GM21423 (cell line): ENCODE data around the gene STXBP5.
A peak's percentile ranks its signal among the peaks of the same experiment; 100 is the strongest.
"Not testable (repeated sequence)": the region's sequence is repeated elsewhere in the genome, so short reads cannot be mapped to it uniquely, and the experiment has no call there.

Experiments
- ATAC-seq: cut with Tn5 transposase; IDR thresholded peaks from one replicate; pipeline ENCODE4 v1.9.1; 2021; ENCODE audit warnings: mild to moderate bottlenecking, moderate library complexity; ENCODE audit not compliant: unreplicated experiment

The STXBP5 gene

GRCh38 chr6:147366290-147366689 is 162.1 kb downstream of the STXBP5 start:
- no peak for ATAC-seq

DNA sequence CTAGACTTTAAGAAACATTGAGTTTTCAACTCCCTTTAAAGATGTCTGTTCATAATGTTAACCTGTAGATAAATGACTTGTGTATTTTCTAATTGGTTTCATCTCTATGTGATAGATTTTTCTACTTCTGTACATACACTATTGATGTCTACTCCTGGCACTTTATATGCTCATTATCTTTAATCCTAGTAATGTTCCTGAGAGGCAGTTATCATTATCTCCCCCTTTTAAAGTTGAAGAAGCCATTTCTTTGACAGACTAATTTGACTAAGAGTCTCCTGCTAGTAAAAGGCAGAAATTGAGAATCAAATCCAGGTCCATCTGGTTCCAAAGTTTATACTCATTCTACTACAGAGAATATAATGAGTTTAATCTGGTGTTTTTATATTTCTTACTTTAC is 167.1 kb downstream of the STXBP5 start:
- ATAC-seq: no peak

DNA sequence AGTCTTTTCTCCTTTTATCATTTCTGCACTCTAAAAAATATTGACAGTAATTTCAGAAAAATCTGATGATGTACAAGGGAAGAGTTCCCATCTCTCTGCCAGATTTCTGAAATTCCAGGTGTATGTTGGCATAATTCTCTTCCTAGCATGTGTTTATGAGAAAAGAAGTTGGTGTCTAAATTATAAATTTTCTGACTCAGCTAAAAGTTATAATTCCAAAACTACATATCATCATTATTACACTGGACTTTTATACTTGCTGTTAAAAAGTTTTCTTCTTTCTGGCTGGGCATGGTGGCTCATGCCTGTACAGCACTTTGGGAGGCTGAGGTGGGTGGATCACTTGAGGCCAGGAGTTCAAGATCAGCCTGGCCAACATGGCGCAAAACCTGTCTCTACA is 168.6 kb downstream of the STXBP5 start:
- ATAC-seq: no peak

GRCh38 chr6:147378819-147379218 is 174.6 kb downstream of the STXBP5 start:
- no peak for ATAC-seq

DNA sequence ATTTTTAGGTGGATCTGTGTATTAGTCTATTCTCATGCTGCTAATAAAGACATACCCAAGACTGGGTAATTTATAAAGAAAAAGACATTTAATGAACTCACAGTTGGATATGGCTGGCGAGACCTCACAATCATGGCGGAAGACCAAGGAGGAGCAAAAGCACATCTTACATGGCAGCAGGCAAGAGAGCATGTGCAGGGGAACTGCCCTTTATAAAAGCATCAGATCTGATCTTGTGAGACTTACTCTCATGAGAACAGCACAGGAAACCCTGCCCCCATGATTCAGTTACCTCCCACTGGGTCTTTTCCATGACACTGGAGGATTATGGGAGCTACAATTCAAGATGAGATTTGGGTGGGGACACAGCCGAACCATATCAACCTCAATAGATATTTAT is 176.6 kb downstream of the STXBP5 start:
- ATAC-seq: not testable (repeated sequence)

DNA sequence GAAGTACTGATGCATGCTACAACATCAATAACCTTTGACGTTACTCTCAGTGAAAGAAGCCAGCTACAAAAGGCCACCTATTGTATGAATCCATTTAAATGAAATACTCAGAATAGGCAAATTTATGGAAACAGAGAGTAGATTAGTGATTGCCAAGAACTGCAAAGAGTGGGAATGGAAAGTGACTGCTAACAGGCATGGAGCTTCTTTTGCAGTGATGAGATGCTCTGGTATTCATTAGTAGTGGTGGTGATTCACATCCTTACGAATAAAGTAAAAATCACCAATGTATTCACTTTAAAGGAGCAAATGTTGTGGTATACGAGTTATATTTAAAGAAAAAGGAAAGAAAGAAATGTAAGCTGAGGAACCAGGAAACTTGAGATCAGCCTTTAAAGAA is 177.5 kb downstream of the STXBP5 start:
- no peak for ATAC-seq

DNA sequence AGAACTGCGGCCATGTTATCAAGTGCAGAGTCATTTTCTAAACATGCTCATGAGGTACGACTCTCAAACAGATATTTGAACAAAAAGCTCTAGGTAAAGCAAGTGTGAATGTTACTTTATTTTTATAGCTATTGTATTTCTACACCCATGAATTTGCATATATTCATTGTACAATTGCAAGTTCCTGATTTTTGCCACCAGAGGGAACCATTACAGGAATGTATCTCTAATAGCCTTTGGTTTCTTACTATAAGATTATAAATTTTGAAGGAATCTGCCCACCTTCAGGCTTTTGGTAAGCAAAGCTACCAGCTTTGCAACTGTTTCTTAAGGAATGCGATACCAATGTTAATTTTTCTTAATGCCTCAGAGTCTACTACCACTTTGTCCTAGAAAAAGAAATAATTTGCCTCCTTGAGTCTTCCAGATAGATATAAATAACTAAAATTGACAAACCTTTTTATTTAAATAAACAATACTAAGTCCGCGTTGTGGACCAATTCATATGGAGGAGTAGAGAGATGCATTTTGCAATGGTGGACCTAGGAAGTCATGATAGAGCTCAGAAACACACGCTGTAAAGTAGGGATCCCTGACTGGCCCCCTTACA is 178.8 kb downstream of the STXBP5 start:
- no peak for ATAC-seq

DNA sequence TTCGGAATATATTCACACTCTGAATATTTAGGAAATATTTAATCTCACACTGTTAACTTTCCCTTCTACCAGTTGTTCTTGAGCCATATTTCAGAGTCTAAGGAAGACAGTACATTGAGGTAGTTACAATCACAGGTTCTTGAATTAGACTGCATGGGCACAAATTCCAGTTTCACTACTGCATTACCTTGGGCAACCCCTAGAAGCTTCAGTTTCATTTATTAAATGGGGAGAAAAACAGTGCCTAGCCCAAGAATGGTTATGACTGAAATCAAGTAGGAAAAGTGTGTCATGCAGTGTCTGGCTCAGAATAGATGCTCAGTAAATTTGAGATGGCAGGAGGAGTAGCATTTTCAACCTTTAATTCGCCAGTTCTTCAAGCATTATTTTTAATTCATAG is 179.8 kb downstream of the STXBP5 start:
- no peak for ATAC-seq

DNA sequence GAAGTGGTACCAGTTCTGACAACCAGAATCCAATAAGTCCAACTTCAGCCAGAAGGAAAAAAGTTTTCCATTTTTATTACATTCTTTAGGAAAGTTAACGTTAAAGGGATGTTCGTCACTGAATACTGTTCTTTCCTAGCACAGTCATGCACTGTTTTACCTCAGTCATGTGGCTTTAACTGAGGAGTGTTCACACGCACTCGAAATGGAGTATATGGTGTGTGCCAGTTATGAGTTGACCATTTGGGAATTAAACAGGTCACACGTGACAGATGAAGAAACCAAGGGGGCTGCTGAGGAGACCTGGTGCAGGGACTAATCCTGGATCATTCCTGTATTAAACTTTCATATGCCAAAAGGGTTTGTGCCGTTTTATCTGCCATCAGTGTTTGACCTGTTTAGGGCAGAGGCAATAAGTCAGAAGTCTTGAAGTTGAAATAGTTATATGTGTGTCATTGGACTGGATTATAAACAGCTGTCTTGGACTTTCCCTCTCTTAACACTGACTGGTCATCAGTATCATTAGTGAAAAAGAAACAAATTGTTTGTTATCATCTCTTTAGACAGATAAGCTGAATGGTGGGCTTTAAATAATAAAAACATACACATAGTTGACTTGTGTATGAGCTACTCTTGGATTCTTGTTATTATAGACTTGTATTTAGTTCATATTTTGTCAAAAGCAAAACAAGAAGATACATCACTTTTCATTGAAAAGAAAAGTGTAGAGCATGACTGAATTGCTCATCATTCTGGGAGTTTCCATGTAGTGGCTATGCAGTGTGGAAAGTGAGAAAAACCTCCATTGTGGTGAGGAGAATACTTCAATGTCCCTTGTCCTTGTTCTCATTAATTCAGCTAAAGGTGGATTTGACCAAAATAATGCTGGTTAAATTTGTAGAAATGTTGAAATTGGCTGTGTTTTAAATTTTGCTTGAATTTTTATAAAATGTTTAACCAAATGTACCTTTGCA is 180.8 kb downstream of the STXBP5 start:
- ATAC-seq: peak; percentile 66

DNA sequence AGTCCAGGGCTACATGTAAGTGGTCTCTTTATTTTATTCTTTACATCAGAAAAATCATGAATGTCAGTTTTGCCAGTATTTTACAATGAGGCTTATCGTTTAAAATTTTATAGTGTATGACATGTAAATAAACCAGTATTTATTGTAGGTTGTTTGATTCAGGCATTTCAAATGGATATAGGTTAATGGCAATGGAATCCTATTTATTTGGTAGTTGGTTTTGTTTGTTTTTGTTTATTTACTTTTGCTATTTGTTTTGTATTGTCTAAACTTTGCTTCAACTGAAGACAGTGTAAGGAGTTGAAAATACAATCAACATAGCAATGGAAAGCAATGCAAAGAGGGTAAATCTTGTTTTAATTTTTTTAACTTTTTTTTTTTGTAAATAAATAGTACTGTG is 185.2 kb downstream of the STXBP5 start:
- no peak for ATAC-seq

DNA sequence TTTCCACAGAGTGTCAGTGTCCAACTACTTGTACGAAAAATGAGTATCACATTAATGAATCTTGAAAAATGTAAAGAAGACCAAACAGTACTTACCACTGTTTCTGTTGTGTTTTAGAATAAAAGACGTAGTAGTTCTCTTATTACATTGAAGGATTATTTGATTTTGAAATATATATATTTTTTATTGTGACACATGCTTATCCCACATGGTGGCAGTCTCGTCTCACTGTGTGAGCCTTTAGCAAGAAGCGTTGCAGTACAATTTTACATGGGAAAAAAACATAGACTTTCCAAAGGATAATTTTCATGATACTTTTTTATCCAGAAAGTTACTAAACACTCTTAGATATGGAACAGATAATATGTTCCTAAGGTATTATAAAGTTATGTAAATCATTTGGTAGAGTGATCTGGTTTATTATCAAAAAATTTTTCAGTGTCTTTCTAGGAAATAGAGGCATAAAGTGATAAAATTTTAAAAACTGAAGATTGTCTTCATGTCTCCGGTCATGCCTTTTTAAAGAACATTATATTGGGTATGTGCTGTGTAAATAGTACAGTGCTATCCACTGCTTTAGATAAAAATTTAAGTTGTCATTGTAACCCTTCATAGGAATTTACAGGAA is 186.8 kb downstream of the STXBP5 start:
- ATAC-seq: no peak

GRCh38 chr6:147392917-147393625 is 188.9 kb downstream of the STXBP5 start:
- ATAC-seq: no peak

DNA sequence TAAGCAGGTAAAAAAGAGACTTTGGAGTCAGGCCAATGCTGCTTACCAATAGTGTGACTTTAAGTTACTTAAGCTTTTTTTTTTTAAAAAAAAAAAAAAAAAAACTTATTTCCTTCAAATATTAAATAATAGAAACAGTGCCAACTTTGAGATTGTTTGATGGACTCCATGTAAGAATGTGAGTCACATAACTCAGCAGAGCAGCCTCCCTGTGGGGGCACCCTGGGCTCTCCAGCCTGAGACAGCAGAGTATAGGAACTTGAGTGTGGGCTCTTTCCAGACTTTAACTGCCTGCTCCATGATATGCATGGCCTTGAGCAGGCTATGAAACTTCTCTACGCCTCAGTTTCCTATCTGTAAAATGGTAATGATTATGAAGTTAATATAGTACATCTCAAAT is 190.9 kb downstream of the STXBP5 start:
- ATAC-seq: no peak

- no peak for ATAC-seq
Measured at GRCh38 chr6:147397306-147397705, 193.1 kb downstream of the STXBP5 start.

- no peak for ATAC-seq
Measured at GRCh38 chr6:147400968-147401367, 196.8 kb downstream of the STXBP5 start.

- ATAC-seq: no peak
Measured at GRCh38 chr6:147401779-147402178, 197.6 kb downstream of the STXBP5 start.

- ATAC-seq: no peak
Measured at GRCh38 chr6:147406783-147407182, 202.6 kb downstream of the STXBP5 start.

DNA sequence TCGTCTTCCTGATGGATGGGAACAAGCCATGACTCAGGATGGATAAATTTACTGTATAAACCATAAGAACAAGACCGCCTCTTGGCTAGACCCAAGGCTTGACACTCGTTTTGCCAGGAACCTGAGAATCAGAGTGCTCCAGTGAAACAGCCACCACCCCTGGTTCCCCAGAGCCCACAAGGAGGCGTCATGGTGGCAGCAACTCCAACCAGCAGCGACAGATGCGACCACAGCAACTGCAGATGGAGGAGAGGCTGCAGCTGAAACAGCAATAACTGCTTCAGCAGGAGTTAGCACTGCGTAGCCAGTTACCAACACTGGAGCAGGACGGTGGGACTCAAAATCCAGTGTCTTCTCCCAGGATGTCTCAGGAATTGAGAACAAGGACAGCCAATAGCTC is 203.4 kb downstream of the STXBP5 start:
- no peak for ATAC-seq

DNA sequence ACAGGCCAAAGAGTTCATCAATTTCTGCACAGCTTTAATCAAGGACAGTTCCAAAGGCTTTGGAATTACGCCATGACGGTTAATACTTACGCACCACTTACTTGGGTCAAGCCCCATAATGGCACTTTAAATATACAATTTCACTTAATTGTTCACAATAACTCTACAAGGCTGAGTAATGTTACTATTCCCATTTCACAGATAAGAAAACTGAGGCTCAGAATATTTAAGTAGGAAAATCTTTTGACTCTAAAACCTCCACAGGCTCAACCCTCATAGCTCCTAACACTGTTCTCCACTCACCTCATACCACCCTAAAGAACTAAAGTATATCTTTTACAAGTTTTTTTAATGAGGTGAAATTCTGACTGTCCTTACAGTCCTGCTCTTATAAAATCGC is 212.4 kb downstream of the STXBP5 start:
- no peak for ATAC-seq

GRCh38 chr6:147417954-147418353 is 213.7 kb downstream of the STXBP5 start:
- ATAC-seq: no peak

- no peak for ATAC-seq
Measured at GRCh38 chr6:147418523-147418922, 214.3 kb downstream of the STXBP5 start.
